ENCODE data around the gene ZNF319.

- TF ChIP-seq, protein P1, sequence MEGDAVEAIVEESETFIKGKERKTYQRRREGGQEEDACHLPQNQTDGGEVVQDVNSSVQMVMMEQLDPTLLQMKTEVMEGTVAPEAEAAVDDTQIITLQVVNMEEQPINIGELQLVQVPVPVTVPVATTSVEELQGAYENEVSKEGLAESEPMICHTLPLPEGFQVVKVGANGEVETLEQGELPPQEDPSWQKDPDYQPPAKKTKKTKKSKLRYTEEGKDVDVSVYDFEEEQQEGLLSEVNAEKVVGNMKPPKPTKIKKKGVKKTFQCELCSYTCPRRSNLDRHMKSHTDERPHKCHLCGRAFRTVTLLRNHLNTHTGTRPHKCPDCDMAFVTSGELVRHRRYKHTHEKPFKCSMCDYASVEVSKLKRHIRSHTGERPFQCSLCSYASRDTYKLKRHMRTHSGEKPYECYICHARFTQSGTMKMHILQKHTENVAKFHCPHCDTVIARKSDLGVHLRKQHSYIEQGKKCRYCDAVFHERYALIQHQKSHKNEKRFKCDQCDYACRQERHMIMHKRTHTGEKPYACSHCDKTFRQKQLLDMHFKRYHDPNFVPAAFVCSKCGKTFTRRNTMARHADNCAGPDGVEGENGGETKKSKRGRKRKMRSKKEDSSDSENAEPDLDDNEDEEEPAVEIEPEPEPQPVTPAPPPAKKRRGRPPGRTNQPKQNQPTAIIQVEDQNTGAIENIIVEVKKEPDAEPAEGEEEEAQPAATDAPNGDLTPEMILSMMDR (IDR thresholded peaks at IDR 0.05; ENCODE audit: low read length) = no peak; the same call in 1 of the 2 replicates
- no peak for TF ChIP-seq EZH2phosphoT487 (IDR thresholded peaks at IDR 0.05; ENCODE audit: low read length)
Observed at GRCh38 chr16:57999366-57999970, 1.0 kb downstream of the ZNF319 start.
